ENCODE results near the gene MST1.

DNA sequence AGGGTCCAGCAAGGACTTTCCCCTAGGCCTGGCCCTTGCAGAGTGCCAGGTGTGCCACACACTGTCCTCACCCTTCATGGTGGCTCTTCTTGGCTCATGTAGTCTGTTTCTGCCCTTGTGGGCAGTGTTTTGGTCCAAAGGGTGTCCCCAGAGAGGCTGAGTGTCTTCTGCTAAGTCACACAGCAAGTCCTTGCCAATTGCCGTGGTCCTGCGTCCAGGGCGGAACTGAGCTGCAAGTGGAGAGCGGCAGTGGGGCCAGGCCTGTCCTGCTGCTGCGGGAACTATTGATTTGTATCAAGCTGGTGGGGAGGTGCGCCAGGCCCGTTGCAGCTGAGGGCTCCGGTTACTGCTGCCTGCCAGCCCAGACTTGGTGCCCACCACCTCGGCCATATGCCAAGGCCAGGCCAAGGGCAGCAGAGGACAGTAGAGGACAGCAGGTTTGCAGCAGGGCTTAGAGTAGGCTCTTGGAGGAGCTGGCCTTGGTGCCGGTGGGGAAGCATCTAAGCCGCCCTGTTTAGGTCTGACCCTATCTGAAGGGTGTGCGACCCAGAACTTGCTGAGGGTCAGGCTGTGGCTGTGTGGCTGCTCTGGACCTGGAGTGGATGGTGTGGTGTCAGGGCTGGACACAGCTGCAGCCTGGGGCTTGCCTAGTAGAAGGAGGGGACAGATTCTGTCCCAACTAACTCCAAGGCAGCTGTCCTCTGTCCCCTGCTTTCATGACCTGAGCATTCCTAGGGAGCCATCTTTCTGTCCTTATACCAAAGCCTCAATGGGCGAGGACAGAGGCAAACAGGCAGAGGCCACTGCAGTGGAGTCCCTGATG lies 25.7 kb upstream of the MST1 start:
- no peak for TF ChIP-seq EZH2phosphoT487 (IDR thresholded peaks at IDR 0.05; ENCODE audit: low read depth)
- TF ChIP-seq, protein P1, sequence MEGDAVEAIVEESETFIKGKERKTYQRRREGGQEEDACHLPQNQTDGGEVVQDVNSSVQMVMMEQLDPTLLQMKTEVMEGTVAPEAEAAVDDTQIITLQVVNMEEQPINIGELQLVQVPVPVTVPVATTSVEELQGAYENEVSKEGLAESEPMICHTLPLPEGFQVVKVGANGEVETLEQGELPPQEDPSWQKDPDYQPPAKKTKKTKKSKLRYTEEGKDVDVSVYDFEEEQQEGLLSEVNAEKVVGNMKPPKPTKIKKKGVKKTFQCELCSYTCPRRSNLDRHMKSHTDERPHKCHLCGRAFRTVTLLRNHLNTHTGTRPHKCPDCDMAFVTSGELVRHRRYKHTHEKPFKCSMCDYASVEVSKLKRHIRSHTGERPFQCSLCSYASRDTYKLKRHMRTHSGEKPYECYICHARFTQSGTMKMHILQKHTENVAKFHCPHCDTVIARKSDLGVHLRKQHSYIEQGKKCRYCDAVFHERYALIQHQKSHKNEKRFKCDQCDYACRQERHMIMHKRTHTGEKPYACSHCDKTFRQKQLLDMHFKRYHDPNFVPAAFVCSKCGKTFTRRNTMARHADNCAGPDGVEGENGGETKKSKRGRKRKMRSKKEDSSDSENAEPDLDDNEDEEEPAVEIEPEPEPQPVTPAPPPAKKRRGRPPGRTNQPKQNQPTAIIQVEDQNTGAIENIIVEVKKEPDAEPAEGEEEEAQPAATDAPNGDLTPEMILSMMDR (IDR thresholded peaks at IDR 0.05; ENCODE audit: low read depth, low read length) = no peak
